ENCODE results near the gene DCAF6.

DCAF6 gene

GRCh38 chr1:168065506-168065905, 129.0 kb downstream of the DCAF6 start:
- TF ChIP-seq CTCF (IDR thresholded peaks at IDR 0.05; ENCODE audit: control insufficient read depth, insufficient read depth, low read depth, low read length, missing control alignments): no peak
- no peak for DNase-seq (ENCODE audit: low read depth)
- H3K4me3 ChIP-seq (ENCODE audit: control insufficient read depth, low read depth, low read length): no peak overlapping the region

DNA sequence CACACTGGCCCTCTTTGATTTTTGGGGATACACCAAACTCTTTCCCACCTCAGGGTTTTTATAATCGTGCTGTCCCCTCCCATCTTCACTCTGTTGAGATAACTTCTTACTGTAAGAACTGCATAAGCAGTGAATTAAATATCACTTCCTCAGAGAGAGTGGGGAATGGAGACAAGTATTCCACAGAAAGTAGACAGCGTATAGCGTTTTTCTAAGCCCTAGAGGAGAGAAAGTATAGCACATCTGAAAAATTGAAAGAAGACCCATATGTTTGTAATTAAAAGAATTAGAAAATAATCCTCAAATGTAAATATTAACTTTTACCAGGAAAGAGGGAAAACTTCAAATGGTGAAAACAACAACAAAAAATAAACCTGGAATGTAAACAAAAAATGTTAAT, 132.9 kb downstream of the DCAF6 start:
- TF ChIP-seq CTCF (IDR thresholded peaks at IDR 0.05; ENCODE audit: control insufficient read depth, insufficient read depth, low read depth, low read length, missing control alignments): no peak
- H3K4me3 ChIP-seq (ENCODE audit: control insufficient read depth, low read depth, low read length): no peak overlapping the region
- no peak for DNase-seq (ENCODE audit: low read depth)

DNA sequence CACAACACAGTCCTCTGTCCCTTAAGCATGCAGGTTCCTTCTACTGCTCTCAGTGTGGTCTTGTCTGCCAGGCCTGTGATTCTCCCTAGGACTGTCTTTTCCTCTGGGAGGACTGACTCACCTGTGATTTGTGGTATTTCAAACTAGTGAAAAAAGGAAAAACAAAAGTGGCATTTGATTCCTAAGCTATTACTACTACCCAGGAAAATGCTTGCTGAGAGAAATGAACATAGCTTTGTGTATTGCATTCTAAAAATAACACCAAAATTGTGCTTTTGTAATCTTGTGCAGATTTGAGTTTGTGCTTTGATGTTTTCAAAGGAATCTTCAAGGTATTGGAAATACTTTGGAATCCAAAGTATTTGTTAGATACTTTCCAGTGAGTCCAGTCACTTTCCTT, 143.3 kb downstream of the DCAF6 start:
- TF ChIP-seq CTCF (IDR thresholded peaks at IDR 0.05; ENCODE audit: control insufficient read depth, insufficient read depth, low read depth, low read length, missing control alignments): no peak
- no peak overlapping the region for H3K4me3 ChIP-seq (ENCODE audit: control insufficient read depth, low read depth, low read length)
- no peak for DNase-seq (ENCODE audit: low read depth)

DNA sequence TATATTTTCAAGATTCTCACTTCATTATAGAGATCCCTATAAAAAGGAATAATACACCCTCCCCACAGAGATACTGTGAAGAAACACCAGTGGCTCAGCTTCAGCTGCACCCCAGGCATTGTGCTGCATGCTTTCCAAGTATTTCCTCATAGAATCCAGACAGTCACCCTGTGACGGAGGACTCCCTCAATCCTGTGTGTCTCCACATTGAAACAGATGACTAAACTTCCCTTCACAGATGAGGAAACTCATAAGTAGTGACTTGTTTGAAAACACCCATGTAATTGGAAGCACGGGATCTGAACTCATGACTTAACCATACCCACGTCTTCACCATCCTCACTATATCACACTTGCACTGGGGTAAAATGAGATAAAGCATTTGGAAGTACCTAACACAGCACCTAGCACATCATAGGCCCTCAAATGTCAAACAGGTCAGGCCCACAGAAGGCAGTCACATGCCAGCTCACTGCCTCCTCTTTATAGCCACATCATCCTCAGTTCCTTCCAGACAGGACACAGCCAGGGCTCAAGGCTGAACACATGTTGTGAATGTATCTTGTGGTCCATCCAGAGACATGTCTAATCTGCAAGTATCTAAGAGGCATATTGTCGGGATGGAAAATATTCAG, 145.0 kb downstream of the DCAF6 start:
- DNase-seq (ENCODE audit: low read depth): peak; percentile 89
- no peak for TF ChIP-seq CTCF (IDR thresholded peaks at IDR 0.05; ENCODE audit: control insufficient read depth, insufficient read depth, low read depth, low read length, missing control alignments)
- no peak overlapping the region for H3K4me3 ChIP-seq (ENCODE audit: control insufficient read depth, low read depth, low read length)

DNA sequence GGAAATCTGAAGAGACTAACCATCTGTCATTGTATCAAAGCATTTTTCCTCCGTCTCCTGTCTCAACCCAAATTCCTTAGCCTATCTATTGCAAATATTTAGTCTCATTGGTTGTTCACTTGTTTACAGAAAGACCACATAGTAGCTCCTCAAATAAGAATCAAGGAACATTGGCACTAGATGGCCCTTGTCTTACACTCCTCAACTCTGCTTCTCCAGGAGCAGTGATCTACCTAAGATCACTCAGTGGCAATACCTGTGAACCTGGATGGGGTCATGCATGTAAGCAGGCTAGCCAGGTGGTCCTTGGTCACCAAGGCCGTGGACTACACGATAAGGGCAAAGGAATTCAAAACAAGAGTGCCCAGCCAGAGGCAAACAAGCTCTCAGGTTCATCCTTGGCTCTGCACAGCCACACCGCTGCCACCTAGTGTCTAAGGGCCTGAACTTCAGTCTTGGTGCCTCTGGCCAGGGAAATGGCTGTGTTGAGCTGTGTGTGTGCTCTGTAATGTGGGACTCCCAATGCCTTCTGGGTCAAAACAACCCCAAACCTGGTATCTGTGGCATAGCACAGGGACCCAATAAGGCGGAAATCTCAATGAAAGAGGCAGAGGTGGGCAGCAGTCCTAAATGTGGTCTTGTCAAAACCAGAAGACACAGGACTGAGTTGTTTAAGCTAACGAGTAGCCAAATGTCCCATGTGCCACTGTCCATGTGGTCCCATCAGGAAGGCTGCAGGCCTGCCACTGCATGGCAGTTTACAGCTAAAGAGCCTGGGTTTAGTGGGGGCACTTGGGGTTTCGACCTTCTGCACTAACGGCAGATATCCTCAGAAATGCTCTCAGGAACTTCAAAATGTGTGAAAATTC, 145.8 kb downstream of the DCAF6 start:
- peak; percentile 93 for TF ChIP-seq CTCF (IDR thresholded peaks at IDR 0.05; ENCODE audit: control insufficient read depth, insufficient read depth, low read depth, low read length, missing control alignments)
- no peak for DNase-seq (ENCODE audit: low read depth)
- H3K4me3 ChIP-seq (ENCODE audit: control insufficient read depth, low read depth, low read length): no peak overlapping the region

GRCh38 chr1:168083456-168084325, 147.2 kb downstream of the DCAF6 start:
- DNase-seq (ENCODE audit: low read depth): no peak
- no peak for TF ChIP-seq CTCF (IDR thresholded peaks at IDR 0.05; ENCODE audit: control insufficient read depth, insufficient read depth, low read depth, low read length, missing control alignments)
- H3K4me3 ChIP-seq (ENCODE audit: control insufficient read depth, low read depth, low read length): no peak overlapping the region

All from AG09309 (cell line).